Left ventricle myocardium inferior (tissue), 1 donor: ENCODE measurements around the gene BICDL1. TPM values are rescaled to one million over a fixed set of nuclear protein-coding genes. Genes with fewer than 3 reads are reported as not detected.

Experiments
- DNase-seq: peaks from one replicate; pipeline ENCODE4 v3.0.0-alpha.2; 2020
- H3K27ac ChIP-seq: fragments of 200-600 bp; replicated peaks from 2 replicates; pipeline ENCODE4 v1.8.0; 2021
- H3K27me3 ChIP-seq: fragments of 200-600 bp; 2 replicates; pipeline ENCODE4 v1.8.0; 2021; ENCODE audit warnings: low read depth
- H3K36me3 ChIP-seq: fragments of 200-600 bp; 2 replicates; pipeline ENCODE4 v1.8.0; 2021
- H3K4me1 ChIP-seq: fragments of 200-600 bp; 2 replicates; pipeline ENCODE4 v1.8.0; 2021
- H3K4me3 ChIP-seq: fragments of 200-600 bp; 2 replicates; pipeline ENCODE4 v1.8.0; 2021; ENCODE audit warnings: mild to moderate bottlenecking, moderate library complexity
- H3K9me3 ChIP-seq: fragments of 200-600 bp; replicated peaks from 2 replicates; pipeline ENCODE4 v1.8.0; 2021
- intact Hi-C: fragments of 100-400 bp; cut with micrococcal nuclease; formaldehyde crosslinking; loops from one replicate; pipeline ENCODE4 v1.11.0; 2022
- total RNA-seq: library from RNA; stranded (reverse); fragmentation: NEBNext Ultra II Directional; extraction: Animal tissue kit (Norgen Biotek cat#: 25700); gene quantifications from one replicate; pipeline ENCODE4 v1.2.1, GENCODE V29; 2021
- TF ChIP-seq, protein P1 (sequence below): fragments of 200-600 bp; IDR thresholded peaks from 2 replicates; pipeline ENCODE4 v1.8.0; 2021; ENCODE audit warnings: antibody characterized with exemption, mild to moderate bottlenecking, borderline replicate concordance
- donor health status: DM: no; HTN: yes; CAD: no; lungs with severe emphysema.

Gene BICDL1
- total RNA-seq, 1 donor from 2014 or later = 0.08 TPM

- Histone ChIP-seq H3K27ac (no peak overlapping the region), H3K27me3 (no peaks in the 10 kb centered on the region), H3K4me1 (peaks cover 54% of the 10 kb centered on the region), H3K4me3 (no peak overlapping the region), H3K36me3 (peaks cover 29% of the 10 kb centered on the region), H3K9me3 (no peaks in the 10 kb centered on the region)
- no peak for DNase-seq
- TF ChIP-seq, protein P1, sequence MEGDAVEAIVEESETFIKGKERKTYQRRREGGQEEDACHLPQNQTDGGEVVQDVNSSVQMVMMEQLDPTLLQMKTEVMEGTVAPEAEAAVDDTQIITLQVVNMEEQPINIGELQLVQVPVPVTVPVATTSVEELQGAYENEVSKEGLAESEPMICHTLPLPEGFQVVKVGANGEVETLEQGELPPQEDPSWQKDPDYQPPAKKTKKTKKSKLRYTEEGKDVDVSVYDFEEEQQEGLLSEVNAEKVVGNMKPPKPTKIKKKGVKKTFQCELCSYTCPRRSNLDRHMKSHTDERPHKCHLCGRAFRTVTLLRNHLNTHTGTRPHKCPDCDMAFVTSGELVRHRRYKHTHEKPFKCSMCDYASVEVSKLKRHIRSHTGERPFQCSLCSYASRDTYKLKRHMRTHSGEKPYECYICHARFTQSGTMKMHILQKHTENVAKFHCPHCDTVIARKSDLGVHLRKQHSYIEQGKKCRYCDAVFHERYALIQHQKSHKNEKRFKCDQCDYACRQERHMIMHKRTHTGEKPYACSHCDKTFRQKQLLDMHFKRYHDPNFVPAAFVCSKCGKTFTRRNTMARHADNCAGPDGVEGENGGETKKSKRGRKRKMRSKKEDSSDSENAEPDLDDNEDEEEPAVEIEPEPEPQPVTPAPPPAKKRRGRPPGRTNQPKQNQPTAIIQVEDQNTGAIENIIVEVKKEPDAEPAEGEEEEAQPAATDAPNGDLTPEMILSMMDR = no peak
- intact Hi-C loops = no loop called here
These were observed 120.7 kb downstream of the BICDL1 start for GRCh38 chr12:120109570-120110267.

GRCh38 chr12:120110550-120111501 lies 121.8 kb downstream of the BICDL1 start:
- Histone ChIP-seq H3K4me3 (no peak overlapping the region), H3K36me3 (peaks cover 23% of the 10 kb centered on the region), H3K9me3 (no peaks in the 10 kb centered on the region), H3K27me3 (no peaks in the 10 kb centered on the region), H3K4me1 (peaks cover 65% of the 10 kb centered on the region), H3K27ac (peak overlapping the region; percentile 41)
- TF ChIP-seq, protein P1 = no peak
- DNase-seq = peak; percentile 71
- intact Hi-C loops = no loop called here

DNA sequence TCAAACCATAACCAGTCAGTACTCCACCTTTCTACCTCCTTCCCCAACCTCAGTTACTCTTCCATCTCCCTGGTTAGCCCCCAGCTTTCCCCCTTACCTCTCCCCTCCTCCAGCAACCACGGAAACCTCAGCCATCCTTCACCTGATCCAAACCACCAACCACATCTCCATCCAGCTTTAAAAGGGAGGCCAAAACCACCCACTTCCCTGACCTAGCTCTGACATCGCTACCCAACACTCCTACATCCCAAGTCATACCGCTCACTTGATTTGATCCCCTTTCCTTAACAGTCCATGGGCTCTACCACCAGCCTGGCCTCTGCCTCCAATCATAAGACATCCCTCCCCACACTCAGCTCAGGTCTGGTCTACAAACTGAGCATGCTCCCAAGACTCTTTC lies 126.0 kb downstream of the BICDL1 start:
- Histone ChIP-seq H3K9me3 (no peaks in the 10 kb centered on the region), H3K4me1 (peaks cover 78% of the 10 kb centered on the region), H3K4me3 (peak overlapping the region; percentile 73), H3K27me3 (no peaks in the 10 kb centered on the region), H3K36me3 (peaks cover 8% of the 10 kb centered on the region), H3K27ac (peak overlapping the region; percentile 97)
- DNase-seq = no peak
- TF ChIP-seq, protein P1 = no peak
- intact Hi-C loops = no loop called here

DNA sequence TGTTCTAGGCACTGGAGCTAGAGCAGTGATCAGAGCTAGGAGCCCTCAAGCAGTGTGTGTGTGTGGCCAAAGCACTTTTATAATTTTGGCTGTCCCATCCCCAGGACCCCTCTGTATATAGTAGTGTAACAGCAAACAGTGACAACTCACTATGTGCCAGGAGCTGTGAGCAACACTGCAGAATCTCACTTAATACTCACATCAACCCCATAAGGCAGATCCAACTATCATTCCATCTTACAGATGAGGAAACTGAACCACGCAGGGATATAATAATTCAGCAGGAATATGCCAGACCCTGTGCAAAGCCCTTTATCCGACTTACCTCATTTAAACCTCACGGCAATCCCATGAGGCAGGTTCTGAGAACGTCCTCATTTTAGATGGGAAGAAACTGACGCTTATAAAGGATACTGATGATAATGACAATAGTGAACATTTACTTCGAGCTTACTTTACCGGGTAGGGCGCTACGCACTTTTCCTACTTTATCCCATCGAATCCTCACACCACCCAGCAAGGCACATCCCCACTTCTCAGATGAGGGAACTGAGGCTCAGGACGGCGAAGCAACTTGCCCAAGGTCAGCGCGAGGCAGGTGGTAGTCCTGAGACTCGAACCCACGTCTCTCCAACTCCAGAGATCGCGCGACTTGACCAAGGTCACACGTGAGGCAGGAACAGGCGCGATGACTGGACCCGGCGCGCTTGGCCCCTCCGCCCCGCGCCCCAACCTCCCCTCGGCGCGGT lies 126.8 kb downstream of the BICDL1 start:
- TF ChIP-seq, protein P1 = no peak
- Histone ChIP-seq H3K27me3 (no peaks in the 10 kb centered on the region), H3K4me1 (peaks cover 70% of the 10 kb centered on the region), H3K36me3 (peaks cover 8% of the 10 kb centered on the region), H3K27ac (peak overlapping the region; percentile 97), H3K4me3 (peak overlapping the region; percentile 73), H3K9me3 (no peaks in the 10 kb centered on the region)
- peak; percentile 30 for DNase-seq
- intact Hi-C loops = no loop called here

GRCh38 chr12:120116441-120116791 lies 127.4 kb downstream of the BICDL1 start, which contains the start of gene RAB35:
Gene RAB35, minus strand, starts transcription at chr12:120116753. Its CDS starts 103 bp downstream, at chr12:120116650.
- Histone ChIP-seq H3K27me3 (no peaks in the 10 kb centered on the region), H3K4me1 (peaks cover 65% of the 10 kb centered on the region), H3K9me3 (no peaks in the 10 kb centered on the region), H3K4me3 (peak within 1 kb of the TSS; percentile 73), H3K27ac (peak within 1 kb of the TSS; percentile 97), H3K36me3 (peaks cover 8% of the 10 kb centered on the region)
- TF ChIP-seq, protein P1 = no peak
- intact Hi-C loops = no loop called here
- DNase-seq = no peak
